Naive thymus-derived CD8-positive, alpha-beta T cell (primary cell): ENCODE results near the gene PAQR7. TPM values are rescaled to one million over a fixed set of nuclear protein-coding genes. Genes with fewer than 3 reads are reported as not detected.

Experiments
- microRNA-seq: library from miRNA; unstranded; fragments of <30 nt; microRNA quantifications from one replicate; pipeline ENCODE4 v1.2.0, GENCODE V29; 2022; ENCODE audit warnings: borderline microRNAs expressed
- polyA plus RNA-seq, 3 donors: library from polyadenylated mRNA; unstranded; fragments of 300-500 nt; fragmentation: Illumina TruSeq; gene quantifications; one replicate each; pipeline ENCODE4 v1.2.3, GENCODE V29; 2021
- total RNA-seq, 8 experiments: library from RNA in 2 of 8; stranded (reverse) in 2 of 8; gene quantifications; one replicate each; pipeline ENCODE4 v1.2.3 and lab custom pipeline; 2021 to 2026

Gene PAQR7
- total and polyA plus RNA-seq, 5 experiments from 2014 or later: 0.08 to 6.5 (median 0.32) TPM

Small RNA genes lying within 50 kb of the gene (microRNA-seq; reads per million reads assigned to microRNA genes)
- 1.7 reads per million for gene MIR3917

Other genes with a start within 250 kb of the PAQR7 start
- gene SELENON, start 75.5 kb downstream of the PAQR7 start, total RNA-seq: 10 to 100 TPM; 19.2 to 20.4 TPM
- gene SELENON, start 75.5 kb downstream of the PAQR7 start, polyA plus RNA-seq: 1 to 10 TPM; 2.6 to 7.0 (median 2.7) TPM
- 10 to 100 TPM; 50.0 to 56.4 TPM for gene MTFR1L, start 55.8 kb downstream of the PAQR7 start, total RNA-seq
- 10 to 100 TPM; 34.3 to 42.6 (median 40.9) TPM for gene MTFR1L, start 55.8 kb downstream of the PAQR7 start, polyA plus RNA-seq
- gene AUNIP, start 16.3 kb downstream of the PAQR7 start, total RNA-seq: not detected
- not detected for gene AUNIP, start 16.3 kb downstream of the PAQR7 start, polyA plus RNA-seq
- 10 to 100 TPM; 83.3 to 86.0 TPM for gene STMN1, start 30.7 kb upstream of the PAQR7 start, total RNA-seq
- gene STMN1, start 30.7 kb upstream of the PAQR7 start, polyA plus RNA-seq: 100 to 1,000 TPM; 197 to 238 (median 205) TPM
- 10 to 100 TPM; 24.6 to 25.4 TPM for gene PAFAH2, start 122.4 kb upstream of the PAQR7 start, total RNA-seq
- gene PAFAH2, start 122.4 kb upstream of the PAQR7 start, polyA plus RNA-seq: 10 to 100 TPM; 16.4 to 25.5 (median 17.3) TPM
- under 1 TPM; 0.19 to 0.26 TPM for gene EXTL1, start 146.1 kb upstream of the PAQR7 start, total RNA-seq
- not detected for gene EXTL1, start 146.1 kb upstream of the PAQR7 start, polyA plus RNA-seq
- gene SLC30A2, start 170.4 kb upstream of the PAQR7 start, total RNA-seq: not detected
- under 1 TPM in 1 of 3 donors, not detected in 2; 0.16 TPM for gene SLC30A2, start 170.4 kb upstream of the PAQR7 start, polyA plus RNA-seq
- not detected for gene TRIM63, start 191.9 kb upstream of the PAQR7 start, total RNA-seq
- not detected for gene TRIM63, start 191.9 kb upstream of the PAQR7 start, polyA plus RNA-seq
- 10 to 100 TPM; 23.1 to 23.5 TPM for gene PDIK1L, start 236.1 kb upstream of the PAQR7 start, total RNA-seq
- gene PDIK1L, start 236.1 kb upstream of the PAQR7 start, polyA plus RNA-seq: 1 to 10 TPM; 3.5 to 5.1 (median 3.7) TPM